ENCODE results near the gene CD36. TPM values are rescaled to one million over a fixed set of nuclear protein-coding genes. Genes with fewer than 3 reads are reported as not detected.
A peak's percentile ranks its signal among the peaks of the same experiment; 100 is the strongest.

CD36 gene
- total RNA-seq, 6 donors from 2014 or later, result 92.9 to 157 (median 111) TPM

DNA sequence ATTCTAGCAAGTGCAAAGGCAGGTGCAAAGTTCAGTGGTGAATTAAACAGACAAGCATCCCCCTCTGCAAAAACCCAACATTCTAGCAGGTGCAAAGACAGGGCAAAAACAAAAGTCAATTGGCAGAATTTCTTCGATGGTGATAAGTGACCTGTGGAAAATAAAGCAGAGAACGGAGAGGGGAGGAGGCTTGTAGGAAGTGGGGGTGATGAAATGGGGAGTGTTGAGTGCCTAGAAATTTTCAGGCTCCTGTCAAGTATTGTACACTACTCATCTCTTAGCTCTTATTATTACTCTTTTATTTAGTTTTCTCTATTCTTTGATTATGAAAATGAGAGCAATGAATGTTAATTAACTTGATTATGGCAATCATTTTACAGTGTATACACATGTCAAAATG is 2.4 kb upstream of the CD36 start:
- H3K36me3 ChIP-seq, result no peaks in the 10 kb centered on the region
- 21 to 42% methylated on average over 2 of the region's 2 CpGs for WGBS, 2 donors
- H3K27ac ChIP-seq, result peak overlapping the region in 2 of 4 donors; percentile 33 to 63
- ATAC-seq (ENCODE audit: low FRiP score in 2 of 2) (no peak), DNase-seq (no peak)
- H3K4me3 ChIP-seq, result no peak overlapping the region
- H3K4me1 ChIP-seq, result peaks cover 57 to 68% (median 63%) of the 10 kb centered on the region in 4 donors
- no peaks in the 10 kb centered on the region for H3K27me3 ChIP-seq
- TF ChIP-seq EP300 (IDR thresholded peaks at IDR 0.05) (no peak), POLR2A (IDR thresholded peaks at IDR 0.05) (no peak), POLR2AphosphoS5 (IDR thresholded peaks at IDR 0.05) (no peak)
- TF ChIP-seq, protein P1, sequence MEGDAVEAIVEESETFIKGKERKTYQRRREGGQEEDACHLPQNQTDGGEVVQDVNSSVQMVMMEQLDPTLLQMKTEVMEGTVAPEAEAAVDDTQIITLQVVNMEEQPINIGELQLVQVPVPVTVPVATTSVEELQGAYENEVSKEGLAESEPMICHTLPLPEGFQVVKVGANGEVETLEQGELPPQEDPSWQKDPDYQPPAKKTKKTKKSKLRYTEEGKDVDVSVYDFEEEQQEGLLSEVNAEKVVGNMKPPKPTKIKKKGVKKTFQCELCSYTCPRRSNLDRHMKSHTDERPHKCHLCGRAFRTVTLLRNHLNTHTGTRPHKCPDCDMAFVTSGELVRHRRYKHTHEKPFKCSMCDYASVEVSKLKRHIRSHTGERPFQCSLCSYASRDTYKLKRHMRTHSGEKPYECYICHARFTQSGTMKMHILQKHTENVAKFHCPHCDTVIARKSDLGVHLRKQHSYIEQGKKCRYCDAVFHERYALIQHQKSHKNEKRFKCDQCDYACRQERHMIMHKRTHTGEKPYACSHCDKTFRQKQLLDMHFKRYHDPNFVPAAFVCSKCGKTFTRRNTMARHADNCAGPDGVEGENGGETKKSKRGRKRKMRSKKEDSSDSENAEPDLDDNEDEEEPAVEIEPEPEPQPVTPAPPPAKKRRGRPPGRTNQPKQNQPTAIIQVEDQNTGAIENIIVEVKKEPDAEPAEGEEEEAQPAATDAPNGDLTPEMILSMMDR (IDR thresholded peaks at IDR 0.05), result no peak
- no peaks in the 10 kb centered on the region for H3K9me3 ChIP-seq

DNA sequence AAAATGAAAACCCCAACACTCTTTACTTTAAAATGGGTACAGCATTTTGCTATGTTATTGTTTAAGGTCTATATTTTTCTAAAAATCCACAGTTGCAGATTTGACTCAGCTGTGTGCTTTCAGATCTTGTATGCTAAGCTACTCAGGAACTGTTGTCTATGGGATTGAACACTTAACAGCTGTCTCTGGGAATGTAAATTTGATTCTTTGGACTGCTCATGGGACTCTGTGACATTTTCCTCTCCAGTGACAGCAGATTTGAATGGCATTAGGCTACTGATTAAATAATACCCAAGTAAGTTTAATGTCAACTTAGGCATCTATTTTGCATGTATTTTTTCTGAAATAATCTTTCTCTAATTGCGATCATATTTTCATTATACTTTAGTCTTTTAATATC is 1.7 kb upstream of the CD36 start:
- H3K27ac ChIP-seq, result peak overlapping the region in 2 of 4 donors; percentile 61 to 63
- H3K4me3 ChIP-seq, result no peak overlapping the region
- TF ChIP-seq EP300 (IDR thresholded peaks at IDR 0.05) (no peak), POLR2AphosphoS5 (IDR thresholded peaks at IDR 0.05) (no peak), POLR2A (IDR thresholded peaks at IDR 0.05) (no peak)
- TF ChIP-seq, protein P1 (IDR thresholded peaks at IDR 0.05), result no peak
- H3K36me3 ChIP-seq, result no peaks in the 10 kb centered on the region
- 91 to 98% methylated on average over 1 of the region's 1 CpG for WGBS, 2 donors
- ATAC-seq (ENCODE audit: low FRiP score in 2 of 2) (no peak), DNase-seq (no peak)
- H3K4me1 ChIP-seq, result peaks cover 56 to 63% (median 61%) of the 10 kb centered on the region in 4 donors
- H3K9me3 ChIP-seq, result no peaks in the 10 kb centered on the region
- H3K27me3 ChIP-seq, result no peaks in the 10 kb centered on the region

DNA sequence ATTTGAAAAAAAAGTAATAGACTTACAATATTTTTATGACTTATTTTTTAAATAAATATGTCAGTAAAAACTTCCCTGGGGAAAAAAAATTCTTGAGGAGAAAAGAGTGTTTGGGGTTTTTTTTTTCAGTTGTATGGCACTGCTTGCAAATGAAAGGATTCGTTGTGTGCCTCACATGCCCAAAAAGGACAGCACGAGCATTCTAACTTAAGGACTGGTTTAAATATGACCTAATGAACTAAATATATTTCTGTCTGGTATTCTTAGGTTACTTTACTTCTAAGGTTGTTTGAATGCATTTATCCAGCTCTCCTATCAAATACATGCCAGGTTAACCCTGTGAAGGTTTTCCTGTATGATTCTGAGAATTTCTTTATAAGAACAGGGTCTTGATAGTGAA is 988 bp upstream of the CD36 start:
- H3K27me3 ChIP-seq, result no peaks in the 10 kb centered on the region
- DNase-seq, result no peak
- 18 to 30% methylated on average over 2 of the region's 2 CpGs for WGBS, 2 donors
- H3K4me3 ChIP-seq, result no peak overlapping the region
- no peaks in the 10 kb centered on the region for H3K36me3 ChIP-seq
- peak overlapping the region; percentile 28 to 61 (median 48) for H3K27ac ChIP-seq
- H3K4me1 ChIP-seq, result peaks cover 49 to 61% (median 56%) of the 10 kb centered on the region in 4 donors
- no peak for TF ChIP-seq EP300 (IDR thresholded peaks at IDR 0.05)
- TF ChIP-seq, protein P1 (IDR thresholded peaks at IDR 0.05), result no peak
- TF ChIP-seq POLR2A (IDR thresholded peaks at IDR 0.05), result no peak
- TF ChIP-seq POLR2AphosphoS5 (IDR thresholded peaks at IDR 0.05), result no peak
- ATAC-seq (ENCODE audit: low FRiP score in 2 of 2), result no peak
- H3K9me3 ChIP-seq, result no peaks in the 10 kb centered on the region

DNA sequence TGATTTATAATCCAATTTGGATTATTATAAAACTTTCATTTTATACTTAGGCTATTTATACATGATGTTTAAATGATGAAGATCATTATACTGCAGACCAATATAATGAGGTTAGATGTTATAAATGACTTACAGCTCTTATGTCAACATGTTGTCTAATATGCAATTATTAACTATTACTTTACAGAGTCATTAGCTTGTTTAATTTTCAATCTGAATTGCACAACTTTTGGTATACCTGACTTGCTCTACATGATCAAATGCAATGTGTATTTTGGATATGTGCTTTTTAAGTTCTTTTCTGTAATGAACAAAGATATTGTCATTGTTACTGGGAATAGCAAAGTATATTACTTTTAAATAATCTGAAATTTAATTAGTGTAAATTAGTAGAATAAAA is 569 bp downstream of the CD36 start:
- H3K9me3 ChIP-seq, result no peaks in the 10 kb centered on the region
- H3K27ac ChIP-seq, result peak overlapping the region in 1 of 4 donors; percentile 61
- ATAC-seq (ENCODE audit: low FRiP score in 2 of 2), result no peak
- no peaks in the 10 kb centered on the region for H3K36me3 ChIP-seq
- H3K4me1 ChIP-seq, result peaks cover 39 to 69% (median 45%) of the 10 kb centered on the region in 4 donors
- no peaks in the 10 kb centered on the region for H3K27me3 ChIP-seq
- DNase-seq, result no peak
- H3K4me3 ChIP-seq, result peak overlapping the region in 2 of 4 donors; percentile 17 to 27
- TF ChIP-seq EP300 (IDR thresholded peaks at IDR 0.05) (no peak), POLR2A (IDR thresholded peaks at IDR 0.05) (no peak), POLR2AphosphoS5 (IDR thresholded peaks at IDR 0.05) (no peak)
- TF ChIP-seq, protein P1 (IDR thresholded peaks at IDR 0.05), result no peak

DNA sequence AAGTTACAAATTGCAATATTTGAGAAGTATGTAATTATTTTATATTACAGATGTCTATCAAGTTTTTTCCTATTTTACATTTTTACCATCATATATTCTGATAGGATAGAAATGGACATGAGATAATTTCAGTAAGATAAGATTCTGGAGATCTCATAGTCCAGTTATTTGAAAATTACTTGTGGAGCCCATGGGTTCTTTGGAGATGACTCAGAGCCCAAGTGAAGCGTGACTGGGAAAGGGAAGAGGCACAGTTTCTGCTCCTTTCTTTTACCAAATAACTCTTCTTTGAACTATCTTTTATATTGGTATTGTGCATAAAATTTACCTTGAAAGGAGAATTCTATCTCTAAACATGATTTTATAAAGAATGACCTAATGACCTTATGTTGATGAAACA is 2.4 kb downstream of the CD36 start:
- no peak for TF ChIP-seq EP300 (IDR thresholded peaks at IDR 0.05)
- TF ChIP-seq POLR2AphosphoS5 (IDR thresholded peaks at IDR 0.05), result no peak
- no peak for TF ChIP-seq POLR2A (IDR thresholded peaks at IDR 0.05)
- TF ChIP-seq, protein P1 (IDR thresholded peaks at IDR 0.05), result no peak
- Histone ChIP-seq H3K27me3 (no peaks in the 10 kb centered on the region), H3K9me3 (no peaks in the 10 kb centered on the region), H3K4me3 (peak overlapping the region in 1 of 4 donors; percentile 2), H3K27ac (peak overlapping the region in 2 of 4 donors; percentile 0 to 27), H3K4me1 (peaks cover 22 to 52% (median 32%) of the 10 kb centered on the region in 4 donors), H3K36me3 (no peaks in the 10 kb centered on the region)
- no peak for DNase-seq
- WGBS, 2 donors, result 62 to 72% methylated on average over 1 of the region's 1 CpG
- ATAC-seq (ENCODE audit: low FRiP score in 2 of 2), result no peak

Measured in upper lobe of left lung (tissue), 6 donors.